SK-N-MC (cell line): ENCODE measurements around the gene PTPRN2.

Experiments used
- EZH2 ChIP-seq: fragments of 200-600 bp; sonication (generic); IDR thresholded peaks from one replicate; pipeline ENCODE4 v1.6.1; 2017; ENCODE audit warnings: antibody characterized with exemption
- FOXP2 ChIP-seq: optimal IDR thresholded peaks from 2 replicates; pipeline ENCODE3; 2011; ENCODE audit warnings: mild to moderate bottlenecking, moderate library complexity; ENCODE audit not compliant: insufficient read depth; ENCODE audit errors: extremely low read length, control extremely low read depth
- POLR2AphosphoS5 ChIP-seq: IDR thresholded peaks from 2 replicates; pipeline ENCODE4 v1.6.1; 2012; ENCODE audit warnings: mild to moderate bottlenecking, low read depth, low read length, borderline replicate concordance

- TF ChIP-seq POLR2AphosphoS5 (no peak), EZH2 (no peak), FOXP2 (no peak)
Measured at GRCh38 chr7:158123214-158123613, 464.4 kb downstream of the PTPRN2 start.
